HepG2 (cell line): ENCODE data around the gene CLEC18A. TPM values are rescaled to one million over a fixed set of nuclear protein-coding genes. Genes with fewer than 3 reads are reported as not detected.

ENCODE experiments used
- ATAC-seq: fragments of 200-7000 bp; cut with Tn5 transposase; 3 replicates; pipeline ENCODE4 v1.9.1; 2020; ENCODE audit warnings: mild to moderate bottlenecking, moderate library complexity
- BruUV-seq: library from RNA; stranded (reverse); fragments of 400-500 nt; replicated peaks from 2 replicates; lab custom pipeline; 2021; lab: Mats Ljungman, UMichigan
- CTCF ChIA-PET: fragments of 300-600 bp; formaldehyde crosslinking; extraction: SDS; loops from one replicate; lab custom pipeline; 2021; ENCODE audit warnings: low total read pairs, inconsistent platforms, low intra/inter-chr PET ratio; lab: Yijun Ruan, JAX
- POLR2A ChIA-PET: fragments of 350-600 bp; sonication (Branson Sonifier 250); formaldehyde crosslinking; loops from one replicate; lab custom pipeline; 2020; ENCODE audit warnings: antibody characterized with exemption, inconsistent platforms; lab: Yijun Ruan, JAX
- DNase-seq: peaks from one replicate; pipeline ENCODE4 v3.0.0-alpha.2; 2015; ENCODE audit warnings: low spot score
- FAIRE-seq: peaks from 3 replicates; lab custom pipeline; 2011; peaks lifted over from hg19 to GRCh38; lab: Jason Lieb, UNC
- H2AFZ ChIP-seq: one replicate; pipeline ENCODE4 v1.6.1; 2011; ENCODE audit warnings: low read length, inconsistent platforms
- H3K27ac ChIP-seq: fragments of 300-600 bp; 3 replicates; pipeline ENCODE4 v1.8.0; 2011; ENCODE audit warnings: mixed run types, mild to moderate bottlenecking, mixed read lengths, low read length, inconsistent platforms; ENCODE audit not compliant: insufficient read depth; ENCODE audit errors: extremely low read length
- H3K27me3 ChIP-seq, 2 experiments: fragments of 200-600 bp in 1 of 2; 2 replicates in 1 of 2; 3 replicates in 1 of 2; pipeline versions ENCODE4 v1.6.0 to v1.8.0; 2011; ENCODE audit warnings: low read length in 2 of 2, mild to moderate bottlenecking in 2 of 2, moderate library complexity in 2 of 2, inconsistent platforms in 1 of 2; ENCODE audit not compliant: insufficient read depth in 2 of 2, control insufficient read depth in 1 of 2
- H3K36me3 ChIP-seq, 2 experiments: fragments of 200-600 bp in 1 of 2; replicated peaks in 1 of 2; 2 replicates in 1 of 2; 3 replicates in 1 of 2; pipeline versions ENCODE4 v1.5.1 to v1.8.0; 2011; ENCODE audit warnings: low read length in 2 of 2, inconsistent platforms in 1 of 2; ENCODE audit not compliant: insufficient read depth in 2 of 2, control insufficient read depth in 1 of 2
- H3K4me1 ChIP-seq: 2 replicates; pipeline ENCODE4 v1.5.1; 2012; ENCODE audit warnings: low read length, inconsistent platforms; ENCODE audit not compliant: insufficient read depth
- H3K4me2 ChIP-seq: 2 replicates; pipeline ENCODE4 v1.6.0; 2011; ENCODE audit warnings: low read depth, low read length, inconsistent platforms
- H3K4me3 ChIP-seq, 3 experiments: fragments of 200-600 bp in 1 of 3; sonication (generic), shearing (Covaris generic) in 1 of 3; replicated peaks in 1 of 3; 2 replicates each; pipeline ENCODE4 v1.5.1; 2011 to 2016; ENCODE audit warnings: low read length in 3 of 3, inconsistent platforms in 2 of 3, low read depth in 2 of 3, mild to moderate bottlenecking in 2 of 3, control low read depth in 1 of 3, mixed read lengths in 1 of 3; ENCODE audit not compliant: insufficient read depth in 1 of 3
- H3K79me2 ChIP-seq: one replicate; pipeline ENCODE4 v1.6.1; 2011; ENCODE audit warnings: low read length, inconsistent platforms; ENCODE audit not compliant: insufficient read depth
- H3K9ac ChIP-seq: 2 replicates; pipeline ENCODE4 v1.6.0; 2011; ENCODE audit warnings: mild to moderate bottlenecking, low read depth, low read length, inconsistent platforms; ENCODE audit not compliant: insufficient read depth
- H3K9me3 ChIP-seq: 2 replicates; pipeline ENCODE4 v1.5.1; 2012; ENCODE audit warnings: mild to moderate bottlenecking, low read length
- H4K20me1 ChIP-seq: 2 replicates; pipeline ENCODE4 v1.6.0; 2011; ENCODE audit warnings: inconsistent platforms, mild to moderate bottlenecking, low read length, moderate library complexity; ENCODE audit not compliant: insufficient read depth
- ATRX ChIP-seq: sonication (generic); formaldehyde crosslinking; IDR thresholded peaks from 2 replicates; pipeline ENCODE4 v1.4.0; 2020; ENCODE audit warnings: missing genetic modification reagents, borderline replicate concordance
- FOXO1 ChIP-seq: sonication (generic); formaldehyde crosslinking; IDR thresholded peaks from 2 replicates; pipeline ENCODE4 v1.4.0; 2020; ENCODE audit warnings: missing genetic modification reagents
- FOXP1 ChIP-seq, 2 experiments: fragments of 450-650 bp in 1 of 2; IDR thresholded peaks; 2 replicates each; pipeline ENCODE4 v1.6.1; 2017 to 2018; ENCODE audit warnings: antibody characterized with exemption in 1 of 2
- HNRNPK ChIP-seq: fragments of 200-400 bp; formaldehyde crosslinking; IDR thresholded peaks from 2 replicates; pipeline ENCODE4 v1.6.1; 2018; ENCODE audit warnings: low read length, low read depth, moderate library complexity, mild to moderate bottlenecking; ENCODE audit not compliant: poor library complexity, severe bottlenecking
- HNRNPLL ChIP-seq: fragments of 200-400 bp; formaldehyde crosslinking; IDR thresholded peaks from 2 replicates; pipeline ENCODE4 v1.6.1; 2017; ENCODE audit warnings: mild to moderate bottlenecking, low read depth, low read length; ENCODE audit not compliant: poor library complexity, severe bottlenecking
- KLF16 ChIP-seq, 2 experiments: sonication (generic) in 1 of 2; formaldehyde crosslinking in 1 of 2; IDR thresholded peaks; 2 replicates each; pipeline versions ENCODE4 v1.6.1 to v1.8.0; 2016 to 2023; ENCODE audit warnings: missing genetic modification reagents in 2 of 2, missing compliant biosample characterization in 1 of 2
- RFX1 ChIP-seq: fragments of 450-650 bp; IDR thresholded peaks from 2 replicates; pipeline ENCODE4 v1.6.1; 2017
- RFX3 ChIP-seq: IDR thresholded peaks from 2 replicates; pipeline ENCODE4 v1.6.1; 2016; ENCODE audit warnings: missing biosample characterization, missing genetic modification reagents
- STAT5B ChIP-seq: sonication (generic); formaldehyde crosslinking; IDR thresholded peaks from 2 replicates; pipeline ENCODE4 v1.4.0; 2020; ENCODE audit warnings: missing genetic modification reagents
- TFE3 ChIP-seq: IDR thresholded peaks from 2 replicates; pipeline ENCODE4 v1.6.1; 2016
- ZBTB7B ChIP-seq: sonication (generic); formaldehyde crosslinking; IDR thresholded peaks from 2 replicates; pipeline ENCODE4 v1.4.0; 2020; ENCODE audit warnings: missing genetic modification reagents
- ZFP82 ChIP-seq: sonication (generic); formaldehyde crosslinking; IDR thresholded peaks from 2 replicates; pipeline ENCODE4 v1.5.1; 2020; ENCODE audit warnings: mild to moderate bottlenecking, missing genetic modification reagents, borderline replicate concordance
- ZNF101 ChIP-seq: sonication (generic); formaldehyde crosslinking; IDR thresholded peaks from 2 replicates; pipeline ENCODE4 v1.4.0; 2020; ENCODE audit warnings: mild to moderate bottlenecking, low read depth, missing genetic modification reagents, borderline replicate concordance
- ZNF17 ChIP-seq: sonication (generic); formaldehyde crosslinking; IDR thresholded peaks from 2 replicates; pipeline ENCODE4 v1.5.0; 2020; ENCODE audit warnings: mild to moderate bottlenecking, missing genetic modification reagents
- ZNF333 ChIP-seq: sonication (generic); formaldehyde crosslinking; IDR thresholded peaks from 2 replicates; pipeline ENCODE4 v1.4.0; 2020; ENCODE audit warnings: mild to moderate bottlenecking, missing genetic modification reagents, borderline replicate concordance
- ZNF446 ChIP-seq: sonication (generic); formaldehyde crosslinking; IDR thresholded peaks from 2 replicates; pipeline ENCODE4 v1.5.0; 2020; ENCODE audit warnings: mild to moderate bottlenecking, missing genetic modification reagents
- ZNF598 ChIP-seq: sonication (generic); formaldehyde crosslinking; IDR thresholded peaks from 2 replicates; pipeline ENCODE4 v1.5.1; 2020; ENCODE audit warnings: mild to moderate bottlenecking, missing genetic modification reagents, borderline replicate concordance
- ZNF609 ChIP-seq: sonication (generic); formaldehyde crosslinking; IDR thresholded peaks from 2 replicates; pipeline ENCODE4 v1.4.0; 2020; ENCODE audit warnings: mild to moderate bottlenecking, missing genetic modification reagents, borderline replicate concordance
- WGBS: methylation state at CpG from one replicate; pipeline ENCODE4 v1.1.6; 2017; ENCODE audit warnings: low lambda C conversion rate; 5-methylcytosine and 5-hydroxymethylcytosine counted together
- in situ Hi-C: cut with HindIII; loops from 2 replicates; pipeline ENCODE4 v1.10.0; 2017; ENCODE audit warnings: low pct_unique_long_range_greater_than_20kb; ENCODE audit not compliant: extremely low pct_ligation_motif_present
- intact Hi-C: fragments of 100-400 bp; cut with micrococcal nuclease; formaldehyde crosslinking; loops from one replicate; pipeline ENCODE4 v1.10.0; 2022; ENCODE audit not compliant: unreplicated experiment
- polyA plus RNA-seq, 8 experiments: library from polyadenylated mRNA; depleted of rRNA in 3 of 8; stranded (reverse) in 7 of 8; unstranded in 1 of 8; fragments of >200 nt; fragmentation: Illumina TruSeq in 4 of 8; extraction: Trizol in 4 of 8; gene quantifications; 2 replicates each; pipeline versions ENCODE4 v1.2.1 to v1.2.3, GENCODE V29; 2011 to 2016; ENCODE audit warnings: low read depth in 4 of 8, missing spikeins in 1 of 8, mixed read lengths in 1 of 8; ENCODE audit not compliant: insufficient read depth in 1 of 8
- total RNA-seq, 5 experiments: library from RNA; depleted of rRNA; stranded (reverse); fragments of >200 nt; fragmentation: Illumina TruSeq; extraction: Trizol; gene quantifications; 2 replicates each; pipeline ENCODE4 v1.2.3, GENCODE V29; 2016; ENCODE audit warnings: low read depth in 1 of 5

The CLEC18A gene
- total and polyA plus RNA-seq, 2 of the 13 experiments (the other 11 are each of a cell fraction or from before 2014, with no cell fraction given) = 0.22 to 0.42 TPM

DNA sequence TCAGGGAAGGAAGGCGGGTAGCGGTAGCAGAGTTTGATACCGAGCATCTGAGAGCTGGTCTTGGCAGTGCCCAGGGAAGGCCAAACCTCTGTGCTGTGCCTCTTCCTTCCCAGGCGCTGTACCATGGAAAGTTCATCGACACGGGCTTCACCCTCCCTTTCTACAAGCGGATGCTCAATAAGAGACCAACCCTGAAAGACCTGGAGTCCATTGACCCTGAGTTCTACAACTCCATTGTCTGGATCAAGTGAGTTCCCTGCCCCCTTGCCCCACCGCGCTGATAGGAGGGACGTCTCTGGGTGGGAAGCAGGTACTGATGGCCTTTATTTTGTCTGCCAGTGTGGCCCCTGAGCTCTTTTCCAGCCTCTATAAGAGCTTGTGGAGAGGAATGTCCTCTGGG lies 15.4 kb upstream of the CLEC18A start (continued):
- TF ChIP-seq ZNF446 (CRISPR knock-in tag) = no peak
- no peak for TF ChIP-seq FOXP1 (IDR thresholded peaks at IDR 0.05)
- no peak for TF ChIP-seq FOXP1 (CRISPR knock-in tag; IDR thresholded peaks at IDR 0.05)
- TF ChIP-seq ATRX = no peak
- TF ChIP-seq STAT5B = no peak
- TF ChIP-seq ZNF17 (CRISPR knock-in tag) = no peak
- TF ChIP-seq HNRNPK = no peak
- no peak for TF ChIP-seq ZNF333 (CRISPR knock-in tag)
- TF ChIP-seq ZNF598 (CRISPR knock-in tag) = no peak

DNA sequence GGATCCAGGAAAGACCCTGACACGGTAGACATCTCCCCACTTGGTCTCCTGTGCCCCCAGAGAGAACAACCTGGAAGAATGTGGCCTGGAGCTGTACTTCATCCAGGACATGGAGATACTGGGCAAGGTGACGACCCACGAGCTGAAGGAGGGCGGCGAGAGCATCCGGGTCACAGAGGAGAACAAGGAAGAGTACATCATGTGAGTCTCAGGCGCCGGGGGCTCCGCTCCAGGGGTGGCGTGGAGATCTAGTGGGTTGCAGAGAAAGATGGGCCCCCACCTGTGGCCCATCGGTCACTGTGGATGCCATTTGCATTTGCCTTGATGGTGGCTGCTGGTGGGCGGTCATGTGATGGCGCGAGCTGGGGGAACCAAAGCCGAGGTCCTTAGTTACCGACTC lies 14.9 kb upstream of the CLEC18A start:
- H3K4me2 ChIP-seq = no peak overlapping the region
- in situ Hi-C loops = no loop called here
- no peak overlapping the region for H3K27ac ChIP-seq
- CTCF ChIA-PET = no interaction called here
- 97% methylated on average over 15 of the region's 16 CpGs for WGBS
- H3K36me3 ChIP-seq = peaks cover 58 to 81% of the 10 kb centered on the region in 2 experiments
- no peaks in the 10 kb centered on the region for H3K79me2 ChIP-seq
- H3K9me3 ChIP-seq = no peaks in the 10 kb centered on the region
- no peak overlapping the region for H3K4me3 ChIP-seq
- DNase-seq (no peak), ATAC-seq (no peak), FAIRE-seq (no peak)
- no peaks in the 10 kb centered on the region for H3K4me1 ChIP-seq
- H4K20me1 ChIP-seq = no peaks in the 10 kb centered on the region
- TF ChIP-seq FOXO1 (CRISPR knock-in tag) (no peak), ZNF609 (CRISPR knock-in tag) (no peak), ZNF101 (CRISPR knock-in tag) (no peak), RFX3 (CRISPR knock-in tag) (no peak), ZBTB7B (CRISPR knock-in tag) (no peak), KLF16 (CRISPR knock-in tag; IDR thresholded peaks at IDR 0.05) (no peak), ZFP82 (no peak), HNRNPLL (no peak), TFE3 (CRISPR knock-in tag) (no peak), RFX1 (no peak)
- POLR2A ChIA-PET = no interaction called here
- no peaks in the 10 kb centered on the region for H3K27me3 ChIP-seq
- H2AFZ ChIP-seq = no peak overlapping the region
- no TSS peak for BruUV-seq
- H3K9ac ChIP-seq = no peak overlapping the region
- intact Hi-C loops = no loop called here
